Epithelial cell of proximal tubule (primary cell): ENCODE measurements around the gene PTPN13. TPM values are rescaled to one million over a fixed set of nuclear protein-coding genes. Genes with fewer than 3 reads are reported as not detected.
"Not testable (repeated sequence)": the region's sequence is repeated elsewhere in the genome, so short reads cannot be mapped to it uniquely, and the experiment has no call there.

Source experiments
- DNase-seq: peaks from one replicate; pipeline ENCODE4 v3.0.0-alpha.2; 2011; ENCODE audit warnings: low read depth
- H3K4me3 ChIP-seq: 2 replicates; pipeline ENCODE4 v1.5.1; 2011; ENCODE audit warnings: low read depth, mild to moderate bottlenecking, low read length
- total RNA-seq: library from RNA; depleted of rRNA; stranded (reverse); fragments of >200 nt; gene quantifications from 2 replicates; pipeline ENCODE4 v1.2.3, GENCODE V29; 2015
- TF ChIP-seq, protein P1 (sequence below): conservative IDR thresholded peaks from 2 replicates; pipeline ENCODE4 v1.5.1; 2012; ENCODE audit warnings: low read depth, mild to moderate bottlenecking, low read length

The PTPN13 gene
- total RNA-seq, 1 donor from 2014 or later = 19.8 TPM

DNA sequence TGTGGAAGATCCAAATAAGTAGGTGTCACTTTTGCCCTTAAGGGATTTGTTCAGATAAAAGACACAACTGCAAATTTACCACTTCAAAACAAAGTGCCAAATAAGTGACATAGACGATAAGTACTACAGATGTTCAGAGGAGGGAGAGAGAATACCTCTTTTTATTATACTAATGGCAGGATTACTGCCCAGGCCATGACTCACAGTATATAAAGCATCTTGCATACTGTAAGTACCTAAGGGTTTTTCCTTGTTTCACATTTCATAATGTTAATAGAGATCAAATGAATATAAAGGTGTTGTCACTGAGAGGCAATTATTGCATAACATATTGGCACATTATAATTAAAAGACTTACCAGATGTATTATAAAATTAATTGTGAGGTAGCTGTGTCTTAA lies 46.4 kb downstream of the PTPN13 start:
- TF ChIP-seq, protein P1, sequence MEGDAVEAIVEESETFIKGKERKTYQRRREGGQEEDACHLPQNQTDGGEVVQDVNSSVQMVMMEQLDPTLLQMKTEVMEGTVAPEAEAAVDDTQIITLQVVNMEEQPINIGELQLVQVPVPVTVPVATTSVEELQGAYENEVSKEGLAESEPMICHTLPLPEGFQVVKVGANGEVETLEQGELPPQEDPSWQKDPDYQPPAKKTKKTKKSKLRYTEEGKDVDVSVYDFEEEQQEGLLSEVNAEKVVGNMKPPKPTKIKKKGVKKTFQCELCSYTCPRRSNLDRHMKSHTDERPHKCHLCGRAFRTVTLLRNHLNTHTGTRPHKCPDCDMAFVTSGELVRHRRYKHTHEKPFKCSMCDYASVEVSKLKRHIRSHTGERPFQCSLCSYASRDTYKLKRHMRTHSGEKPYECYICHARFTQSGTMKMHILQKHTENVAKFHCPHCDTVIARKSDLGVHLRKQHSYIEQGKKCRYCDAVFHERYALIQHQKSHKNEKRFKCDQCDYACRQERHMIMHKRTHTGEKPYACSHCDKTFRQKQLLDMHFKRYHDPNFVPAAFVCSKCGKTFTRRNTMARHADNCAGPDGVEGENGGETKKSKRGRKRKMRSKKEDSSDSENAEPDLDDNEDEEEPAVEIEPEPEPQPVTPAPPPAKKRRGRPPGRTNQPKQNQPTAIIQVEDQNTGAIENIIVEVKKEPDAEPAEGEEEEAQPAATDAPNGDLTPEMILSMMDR = no peak
- DNase-seq = no peak
- H3K4me3 ChIP-seq = no peak overlapping the region

DNA sequence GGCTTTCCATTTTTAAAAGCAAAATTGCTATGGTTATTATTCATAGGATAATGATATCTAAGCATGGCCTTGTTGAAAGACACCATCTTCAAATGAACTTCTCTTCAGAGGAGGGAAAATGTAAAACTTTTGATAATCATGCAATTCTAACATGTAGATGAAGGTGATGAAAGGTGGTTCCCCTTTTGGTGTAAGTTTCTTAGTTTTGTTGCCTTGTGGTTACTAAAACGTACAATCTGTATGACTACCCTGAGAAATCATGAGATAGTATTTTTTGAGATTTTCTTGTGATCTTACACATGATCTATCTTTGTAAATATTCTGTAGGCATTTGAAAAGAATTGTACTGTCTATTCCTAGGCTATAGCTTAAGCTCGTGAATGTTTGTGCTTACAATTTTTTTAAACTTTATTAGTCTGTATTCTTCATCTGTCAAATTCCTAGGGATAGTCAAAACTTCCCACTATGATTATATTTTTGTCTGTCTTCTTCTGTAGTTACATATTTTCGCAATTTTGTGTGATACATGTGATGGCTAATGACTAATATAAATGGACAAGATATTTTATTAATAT lies 47.5 kb downstream of the PTPN13 start:
- DNase-seq = no peak
- TF ChIP-seq, protein P1 = no peak
- no peak overlapping the region for H3K4me3 ChIP-seq

DNA sequence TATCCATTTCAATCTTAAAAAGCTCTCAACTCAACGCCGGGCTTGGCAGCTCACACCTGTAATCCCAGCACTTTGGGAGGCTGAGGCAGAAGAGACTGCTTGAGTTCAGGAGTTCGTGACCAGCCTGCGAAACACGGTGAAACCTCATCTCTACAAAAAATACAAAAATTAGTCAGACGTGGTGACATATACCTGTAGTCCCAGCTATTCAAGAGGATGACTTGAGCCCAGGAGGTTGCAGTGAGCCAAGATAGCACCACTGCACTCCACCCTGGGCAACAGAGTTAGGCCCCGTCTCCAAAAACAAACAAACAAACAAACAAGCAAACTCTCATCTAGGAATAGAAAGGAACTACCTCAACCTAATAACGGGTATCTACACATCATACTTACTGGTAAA lies 50.8 kb downstream of the PTPN13 start:
- no peak for DNase-seq
- no peak overlapping the region for H3K4me3 ChIP-seq
- TF ChIP-seq, protein P1 = no peak

DNA sequence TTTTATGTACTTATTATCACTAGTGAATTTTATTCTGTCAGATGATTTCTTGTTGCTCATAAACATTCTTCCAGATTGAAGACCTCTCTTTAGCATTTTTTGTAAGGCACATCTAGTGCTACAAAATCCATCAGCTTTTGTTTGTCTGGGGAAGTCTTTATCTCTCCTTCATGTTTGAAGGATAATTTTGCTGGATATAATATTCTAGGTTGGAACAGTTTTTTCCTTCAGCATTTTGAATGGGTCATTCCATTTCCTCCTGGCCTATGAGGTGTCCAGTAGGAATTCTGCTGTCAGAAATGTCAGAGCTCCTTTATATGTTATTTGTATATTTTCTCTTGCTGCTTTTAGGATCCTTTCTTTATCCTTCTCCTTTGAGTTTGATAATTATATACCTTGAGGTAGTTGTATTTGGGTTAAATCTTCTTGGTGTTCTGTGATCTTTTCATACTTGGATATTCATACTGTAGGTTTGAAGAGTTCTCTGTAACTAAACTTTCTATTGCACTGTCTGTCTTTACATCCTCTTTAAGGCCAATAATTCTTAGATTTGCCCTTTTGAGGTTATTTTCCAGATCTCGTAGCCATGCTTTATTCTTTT lies 58.3 kb downstream of the PTPN13 start:
- H3K4me3 ChIP-seq = no peak overlapping the region
- no peak for DNase-seq
- TF ChIP-seq, protein P1 = no peak

DNA sequence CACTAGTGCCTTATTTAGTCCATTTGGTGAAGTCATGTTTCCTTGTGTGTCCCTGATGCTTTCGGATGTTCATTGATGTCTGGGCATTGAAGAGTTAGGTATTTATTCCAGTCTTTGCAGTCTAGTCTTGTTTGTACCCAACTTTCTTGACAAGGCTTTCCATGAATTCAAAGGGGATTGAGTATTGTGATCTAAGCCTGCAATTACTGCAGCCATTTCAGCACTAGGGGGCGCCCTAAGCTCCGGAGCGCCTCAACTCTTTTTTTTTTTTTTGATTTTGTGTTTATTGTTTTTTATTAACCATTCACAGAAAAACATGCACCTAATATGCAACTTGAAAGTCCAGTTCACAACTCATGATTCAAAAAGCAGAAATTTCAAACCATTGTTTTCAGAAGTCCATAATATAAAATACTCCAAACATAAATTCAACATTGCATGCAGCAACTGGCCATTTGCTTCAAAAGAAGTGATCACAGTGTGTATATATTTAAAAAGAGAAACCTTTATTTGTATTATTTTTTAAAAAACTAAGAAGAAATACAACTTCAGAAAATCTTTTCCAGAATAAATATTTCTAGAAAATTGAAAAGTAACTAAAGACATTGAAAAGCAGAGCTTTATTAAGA lies 59.2 kb downstream of the PTPN13 start:
- TF ChIP-seq, protein P1 = peak; percentile 55
- no peak for DNase-seq
- H3K4me3 ChIP-seq = no peak overlapping the region

DNA sequence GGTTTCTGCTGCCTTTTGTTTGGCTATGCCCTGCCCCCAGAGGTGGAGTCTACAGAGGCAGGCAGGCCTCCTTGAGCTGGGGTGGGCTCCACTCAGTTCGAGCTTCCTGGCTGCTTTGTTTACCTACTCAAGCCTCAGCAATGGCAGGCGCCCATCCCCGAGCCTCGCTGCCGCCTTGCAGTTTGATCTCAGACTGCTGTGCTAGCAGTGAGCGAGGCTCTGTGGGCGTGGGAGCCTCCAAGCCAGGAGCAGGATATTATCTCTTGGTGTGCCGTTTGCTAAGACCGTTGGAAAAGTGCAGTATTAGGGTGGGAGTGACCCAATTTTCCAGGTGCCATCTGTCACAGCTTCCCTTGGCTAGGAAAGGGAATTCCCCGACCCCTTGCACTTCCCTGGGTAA lies 62.7 kb downstream of the PTPN13 start:
- not testable (repeated sequence) for DNase-seq, H3K4me3 ChIP-seq

DNA sequence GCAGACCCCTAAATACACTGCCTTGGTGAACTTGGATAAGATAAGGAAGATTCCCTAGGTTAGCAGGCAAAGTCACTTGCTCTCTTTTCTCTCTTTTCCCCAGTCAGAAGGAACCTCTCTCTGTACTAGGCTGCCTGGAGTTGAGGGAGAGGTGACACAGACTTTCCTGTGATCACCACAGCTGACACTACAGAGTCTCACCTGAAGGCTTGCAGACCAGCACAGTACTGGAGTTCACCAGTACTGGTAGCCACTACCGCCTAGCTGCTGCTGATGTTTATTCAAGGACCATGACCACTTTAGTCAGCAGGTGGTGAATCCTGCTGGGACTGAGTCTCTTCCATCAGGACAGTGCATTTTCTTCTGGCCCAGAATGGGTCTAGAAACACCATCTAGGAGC lies 63.3 kb downstream of the PTPN13 start:
- no peak overlapping the region for H3K4me3 ChIP-seq
- TF ChIP-seq, protein P1 = no peak
- no peak for DNase-seq
